DND-41 (cell line): ENCODE results near the gene CLDN15.

Source experiments
- ATAC-seq: fragments of 200-7000 bp; cut with Tn5 transposase; 3 replicates; pipeline ENCODE4 v1.9.1; 2021; ENCODE audit warnings: low read depth; ENCODE audit not compliant: insufficient read depth
- DNase-seq: peaks from one replicate; pipeline ENCODE4 v3.0.0-alpha.2; 2020
- H2AFZ ChIP-seq: 2 replicates; pipeline ENCODE4 v1.6.0; 2012; ENCODE audit warnings: low read depth, low read length
- H3K27ac ChIP-seq: 2 replicates; pipeline ENCODE4 v1.5.1; 2012; ENCODE audit warnings: low read length, inconsistent platforms
- H3K27me3 ChIP-seq: fragments of 200-600 bp; sonication (generic); 2 replicates; pipeline ENCODE4 v1.6.0; 2012; ENCODE audit warnings: low read length, mild to moderate bottlenecking, inconsistent platforms; ENCODE audit not compliant: insufficient read depth, poor library complexity
- H3K36me3 ChIP-seq: 2 replicates; pipeline ENCODE4 v1.5.1; 2012; ENCODE audit warnings: low read length, inconsistent platforms; ENCODE audit not compliant: insufficient read depth
- H3K4me1 ChIP-seq: 2 replicates; pipeline ENCODE4 v1.5.1; 2012; ENCODE audit warnings: mild to moderate bottlenecking, low read length; ENCODE audit not compliant: insufficient read depth
- H3K4me2 ChIP-seq: 2 replicates; pipeline ENCODE4 v1.6.0; 2012; ENCODE audit warnings: mild to moderate bottlenecking, moderate library complexity, low read length, inconsistent platforms; ENCODE audit not compliant: insufficient read depth
- H3K4me3 ChIP-seq, 2 experiments: fragments of 200-600 bp in 1 of 2; shearing (Covaris generic) in 1 of 2; 2 replicates each; pipeline ENCODE4 v1.5.1; 2012 to 2016; ENCODE audit warnings: inconsistent platforms in 2 of 2, low read length in 2 of 2, mild to moderate bottlenecking in 2 of 2, low read depth in 1 of 2, moderate library complexity in 1 of 2
- H3K79me2 ChIP-seq: 2 replicates; pipeline ENCODE4 v1.6.0; 2012; ENCODE audit warnings: low read length, inconsistent platforms; ENCODE audit not compliant: insufficient read depth
- H3K9ac ChIP-seq: 2 replicates; pipeline ENCODE4 v1.6.0; 2012; ENCODE audit warnings: low read depth, mild to moderate bottlenecking, inconsistent platforms, low read length, moderate library complexity
- H3K9me3 ChIP-seq: 2 replicates; pipeline ENCODE4 v1.5.1; 2012; ENCODE audit warnings: low read length, moderate library complexity, mild to moderate bottlenecking, inconsistent platforms; ENCODE audit not compliant: insufficient read depth, severe bottlenecking
- H4K20me1 ChIP-seq: 2 replicates; pipeline ENCODE4 v1.6.0; 2012; ENCODE audit warnings: low read length; ENCODE audit not compliant: insufficient read depth
- CTCF ChIP-seq: IDR thresholded peaks from 2 replicates; pipeline ENCODE4 v1.5.1; 2012; ENCODE audit warnings: borderline replicate concordance, low read length, moderate library complexity, mild to moderate bottlenecking; ENCODE audit not compliant: poor library complexity, severe bottlenecking; ENCODE audit errors: extremely low read depth
- EZH2 ChIP-seq: IDR thresholded peaks from 3 replicates; pipeline ENCODE4 v1.6.1; 2012; ENCODE audit warnings: borderline replicate concordance, low read depth, mild to moderate bottlenecking, moderate library complexity, low read length, inconsistent platforms; ENCODE audit not compliant: severe bottlenecking

Gene CLDN15

GRCh38 chr7:101238226-101239182 lies 902 bp upstream of the CLDN15 start:
- no peak overlapping the region for H3K4me2 ChIP-seq
- H4K20me1 ChIP-seq: peaks cover 22% of the 10 kb centered on the region
- H3K79me2 ChIP-seq: peaks cover 20% of the 10 kb centered on the region
- H3K27ac ChIP-seq: no peak overlapping the region
- peaks cover 58% of the 10 kb centered on the region for H3K36me3 ChIP-seq
- H3K9me3 ChIP-seq: no peaks in the 10 kb centered on the region
- no peak overlapping the region for H2AFZ ChIP-seq
- no peaks in the 10 kb centered on the region for H3K27me3 ChIP-seq
- peaks cover 8% of the 10 kb centered on the region for H3K4me1 ChIP-seq
- H3K9ac ChIP-seq: no peak overlapping the region
- no peak for ATAC-seq
- no peak overlapping the region for H3K4me3 ChIP-seq
- TF ChIP-seq CTCF: no peak
- TF ChIP-seq EZH2: no peak
- DNase-seq: no peak

GRCh38 chr7:101236292-101236835 lies 1.2 kb downstream of the CLDN15 start:
- Histone ChIP-seq H3K4me3 (no peak overlapping the region), H3K9me3 (no peaks in the 10 kb centered on the region), H3K4me2 (no peak overlapping the region), H3K27me3 (no peaks in the 10 kb centered on the region), H2AFZ (no peak overlapping the region), H3K4me1 (no peaks in the 10 kb centered on the region), H3K9ac (no peak overlapping the region), H4K20me1 (peaks cover 17% of the 10 kb centered on the region), H3K79me2 (peaks cover 4% of the 10 kb centered on the region; the same call in 1 of the 2 replicates), H3K36me3 (peaks cover 57% of the 10 kb centered on the region), H3K27ac (no peak overlapping the region)
- ATAC-seq (no peak), DNase-seq (no peak)
- TF ChIP-seq CTCF (no peak), EZH2 (no peak)

DNA sequence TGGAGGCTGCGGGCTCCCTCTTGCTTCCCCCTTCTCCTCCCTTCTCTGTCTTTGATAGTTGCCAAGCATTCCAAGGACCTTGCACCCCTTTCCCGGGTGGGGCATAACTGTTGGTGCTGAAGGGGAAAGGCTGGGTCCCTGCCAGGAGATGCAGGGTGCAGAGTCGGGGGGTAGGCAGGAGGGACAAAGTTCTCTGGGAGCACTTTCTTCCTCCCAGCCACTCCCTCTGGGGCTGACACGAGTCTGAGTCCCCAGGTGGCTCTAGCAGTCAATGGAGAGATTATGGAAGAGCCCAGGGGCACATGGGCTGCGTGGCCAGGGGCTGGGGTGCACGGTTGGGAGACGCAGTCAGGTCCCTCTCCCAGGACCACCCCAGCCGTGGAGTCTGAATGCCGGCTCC lies 2.1 kb downstream of the CLDN15 start:
- no peak overlapping the region for H3K9ac ChIP-seq
- no peak overlapping the region for H3K27ac ChIP-seq
- H2AFZ ChIP-seq: no peak overlapping the region
- DNase-seq (no peak), ATAC-seq (no peak)
- H3K4me2 ChIP-seq: no peak overlapping the region
- H3K27me3 ChIP-seq: no peaks in the 10 kb centered on the region
- H3K4me1 ChIP-seq: no peaks in the 10 kb centered on the region
- TF ChIP-seq CTCF (no peak), EZH2 (no peak)
- H3K9me3 ChIP-seq: no peaks in the 10 kb centered on the region
- peaks cover 17% of the 10 kb centered on the region for H4K20me1 ChIP-seq
- H3K4me3 ChIP-seq: no peak overlapping the region
- peaks cover 55% of the 10 kb centered on the region for H3K36me3 ChIP-seq
- H3K79me2 ChIP-seq: peaks cover under 1% of the 10 kb centered on the region; the same call in 1 of the 2 replicates
